HG03378 (cell line): ENCODE results near the gene GRIK1.

Experiments used
- ATAC-seq: cut with Tn5 transposase; IDR thresholded peaks from one replicate; pipeline ENCODE4 v1.9.1; 2021; ENCODE audit warnings: mild to moderate bottlenecking, moderate library complexity; ENCODE audit not compliant: unreplicated experiment

The GRIK1 gene

GRCh38 chr21:29648710-29649240, 291.0 kb downstream of the GRIK1 start:
- ATAC-seq: no peak

- no peak for ATAC-seq
These were observed 292.4 kb downstream of the GRIK1 start for GRCh38 chr21:29647353-29647781.

GRCh38 chr21:29645666-29646553, 293.9 kb downstream of the GRIK1 start:
- no peak for ATAC-seq

GRCh38 chr21:29643289-29643688, 296.5 kb downstream of the GRIK1 start:
- no peak for ATAC-seq

- no peak for ATAC-seq
These were observed 297.1 kb downstream of the GRIK1 start for GRCh38 chr21:29642551-29643245.

GRCh38 chr21:29641635-29642550, 297.9 kb downstream of the GRIK1 start:
- no peak for ATAC-seq

- no peak for ATAC-seq
These were observed 298.7 kb downstream of the GRIK1 start for GRCh38 chr21:29641001-29641634.

GRCh38 chr21:29640080-29640508, 299.7 kb downstream of the GRIK1 start:
- peak; percentile 61 for ATAC-seq

- ATAC-seq: peak; percentile 36
These were observed 300.3 kb downstream of the GRIK1 start for GRCh38 chr21:29639366-29640079.

GRCh38 chr21:29638761-29639327, 301.0 kb downstream of the GRIK1 start:
- ATAC-seq: peak; percentile 66

- no peak for ATAC-seq
These were observed 301.7 kb downstream of the GRIK1 start for GRCh38 chr21:29638138-29638537.

- no peak for ATAC-seq
These were observed 302.2 kb downstream of the GRIK1 start for GRCh38 chr21:29637553-29637952.

GRCh38 chr21:29637134-29637533, 302.7 kb downstream of the GRIK1 start:
- ATAC-seq: no peak

GRCh38 chr21:29634418-29634817, 305.4 kb downstream of the GRIK1 start:
- no peak for ATAC-seq

GRCh38 chr21:29633756-29634155, 306.0 kb downstream of the GRIK1 start:
- ATAC-seq: no peak

GRCh38 chr21:29630441-29630840, 309.4 kb downstream of the GRIK1 start:
- ATAC-seq: no peak

GRCh38 chr21:29627905-29628304, 311.9 kb downstream of the GRIK1 start:
- ATAC-seq: no peak

GRCh38 chr21:29626801-29627470, 312.9 kb downstream of the GRIK1 start:
- ATAC-seq: no peak

GRCh38 chr21:29625990-29626389, 313.8 kb downstream of the GRIK1 start:
- no peak for ATAC-seq
